Progenitor cell of endocrine pancreas (in vitro differentiated cells): ENCODE data around the gene DOK7. TPM values are rescaled to one million over a fixed set of nuclear protein-coding genes. Genes with fewer than 3 reads are reported as not detected.

Experiments used
- DNase-seq: peaks from one replicate; pipeline ENCODE4 v3.0.0; 2021; ENCODE audit warnings: low spot score; ENCODE audit not compliant: unreplicated experiment
- H3K27ac Mint-ChIP-seq: 2 replicates; pipeline ENCODE4 v1.8.0; 2021; ENCODE audit warnings: mild to moderate bottlenecking, moderate library complexity, mixed read lengths
- H3K27me3 Mint-ChIP-seq: 2 replicates; pipeline ENCODE4 v1.8.0; 2021; ENCODE audit warnings: mixed read lengths
- H3K36me3 Mint-ChIP-seq: 2 replicates; pipeline ENCODE4 v1.8.0; 2022; ENCODE audit warnings: mixed read lengths; ENCODE audit not compliant: insufficient read depth
- H3K4me1 Mint-ChIP-seq: 2 replicates; pipeline ENCODE4 v1.8.0; 2021; ENCODE audit warnings: low read depth, mixed read lengths
- H3K4me3 Mint-ChIP-seq: 2 replicates; pipeline ENCODE4 v1.8.0; 2021; ENCODE audit warnings: low read depth, mild to moderate bottlenecking, moderate library complexity, mixed read lengths
- H3K9me3 Mint-ChIP-seq: 2 replicates; pipeline ENCODE4 v1.8.0; 2021; ENCODE audit warnings: low read depth, mixed read lengths
- CTCF ChIP-seq: fragments of 200-600 bp; sonication (generic); IDR thresholded peaks from one replicate; pipeline ENCODE4 v1.5.0; 2021; ENCODE audit warnings: antibody characterized with exemption, mild to moderate bottlenecking; ENCODE audit not compliant: unreplicated experiment
- total RNA-seq: library from RNA; stranded (reverse); gene quantifications from 2 replicates; pipeline ENCODE4 v1.2.1, GENCODE V29; 2021

DOK7 gene
- total RNA-seq, 1 donor from 2014 or later: not detected

GRCh38 chr4:3465698-3466671 lies 2.9 kb downstream of the DOK7 start:
- TF ChIP-seq CTCF: peak; percentile 47
- H3K4me1 Mint-ChIP-seq: no peaks in the 10 kb centered on the region
- H3K27me3 Mint-ChIP-seq: peaks cover 30% of the 10 kb centered on the region
- no peaks in the 10 kb centered on the region for H3K36me3 Mint-ChIP-seq
- no peak overlapping the region for H3K27ac Mint-ChIP-seq
- no peak overlapping the region for H3K4me3 Mint-ChIP-seq
- H3K9me3 Mint-ChIP-seq: no peaks in the 10 kb centered on the region
- no peak for DNase-seq

GRCh38 chr4:3466691-3467600 lies 3.8 kb downstream of the DOK7 start:
- Mint-ChIP-seq H3K27ac (no peak overlapping the region), H3K36me3 (no peaks in the 10 kb centered on the region), H3K4me1 (no peaks in the 10 kb centered on the region), H3K9me3 (no peaks in the 10 kb centered on the region), H3K4me3 (no peak overlapping the region), H3K27me3 (peaks cover 38% of the 10 kb centered on the region)
- TF ChIP-seq CTCF: no peak
- no peak for DNase-seq

GRCh38 chr4:3467601-3468031 lies 4.5 kb downstream of the DOK7 start:
- Mint-ChIP-seq H3K27me3 (peaks cover 41% of the 10 kb centered on the region), H3K27ac (no peak overlapping the region), H3K9me3 (no peaks in the 10 kb centered on the region), H3K4me1 (no peaks in the 10 kb centered on the region), H3K36me3 (no peaks in the 10 kb centered on the region), H3K4me3 (no peak overlapping the region)
- DNase-seq: no peak
- TF ChIP-seq CTCF: no peak

GRCh38 chr4:3468154-3468553 lies 5.0 kb downstream of the DOK7 start:
- no peaks in the 10 kb centered on the region for H3K36me3 Mint-ChIP-seq
- DNase-seq: no peak
- H3K4me1 Mint-ChIP-seq: no peaks in the 10 kb centered on the region
- no peak overlapping the region for H3K4me3 Mint-ChIP-seq
- H3K27me3 Mint-ChIP-seq: peaks cover 41% of the 10 kb centered on the region
- H3K27ac Mint-ChIP-seq: no peak overlapping the region
- no peak for TF ChIP-seq CTCF
- H3K9me3 Mint-ChIP-seq: no peaks in the 10 kb centered on the region

- no peak overlapping the region for H3K4me3 Mint-ChIP-seq
- H3K4me1 Mint-ChIP-seq: no peaks in the 10 kb centered on the region
- H3K27me3 Mint-ChIP-seq: peaks cover 41% of the 10 kb centered on the region
- no peak overlapping the region for H3K27ac Mint-ChIP-seq
- DNase-seq: no peak
- H3K9me3 Mint-ChIP-seq: no peaks in the 10 kb centered on the region
- no peaks in the 10 kb centered on the region for H3K36me3 Mint-ChIP-seq
- no peak for TF ChIP-seq CTCF
Observed at GRCh38 chr4:3468804-3469203, 5.7 kb downstream of the DOK7 start.
